Neuronal stem cell (in vitro differentiated cells): ENCODE results near the gene KDM5B.

Source experiments
- DNase-seq: peaks from one replicate; pipeline ENCODE4 v3.0.0-alpha.2; 2013; ENCODE audit warnings: low spot score
- H2AFZ ChIP-seq: one replicate; pipeline ENCODE4 v1.6.1; 2013; ENCODE audit warnings: mild to moderate bottlenecking, low read length, inconsistent platforms
- H2AK5ac ChIP-seq: 2 replicates; pipeline ENCODE4 v1.6.1; 2013; ENCODE audit warnings: low read depth, mild to moderate bottlenecking, inconsistent platforms, low read length, moderate library complexity, mixed read lengths
- H2BK120ac ChIP-seq: 2 replicates; pipeline ENCODE4 v1.6.1; 2013; ENCODE audit warnings: low read depth, mild to moderate bottlenecking, inconsistent platforms, low read length, moderate library complexity, mixed read lengths
- H2BK12ac ChIP-seq: one replicate; pipeline ENCODE4 v1.6.1; 2013; ENCODE audit warnings: low read length, inconsistent platforms
- H2BK15ac ChIP-seq: 2 replicates; pipeline ENCODE4 v1.6.1; 2013; ENCODE audit warnings: mild to moderate bottlenecking, low read length, inconsistent platforms, mixed read lengths
- H2BK5ac ChIP-seq: one replicate; pipeline ENCODE4 v1.6.1; 2013; ENCODE audit warnings: inconsistent platforms, mild to moderate bottlenecking, low read length, moderate library complexity
- H3K14ac ChIP-seq: one replicate; pipeline ENCODE4 v1.6.1; 2013; ENCODE audit warnings: low read length, inconsistent platforms
- H3K18ac ChIP-seq: 2 replicates; pipeline ENCODE4 v1.6.1; 2013; ENCODE audit warnings: low read length, inconsistent platforms
- H3K23ac ChIP-seq: 2 replicates; pipeline ENCODE4 v1.6.1; 2013; ENCODE audit warnings: low read depth, mild to moderate bottlenecking, mixed read lengths, low read length, inconsistent platforms; ENCODE audit not compliant: poor library complexity
- H3K27ac ChIP-seq: replicated peaks from 3 replicates; pipeline ENCODE4 v1.5.1; 2013; ENCODE audit warnings: low read length, inconsistent platforms
- H3K27me3 ChIP-seq, 3 experiments: 2 replicates each; pipeline ENCODE4 v1.6.1; 2013; ENCODE audit warnings: low read length in 3 of 3, mild to moderate bottlenecking in 2 of 3, inconsistent platforms in 1 of 3, low read depth in 1 of 3, mixed read lengths in 1 of 3, moderate library complexity in 1 of 3; ENCODE audit not compliant: control insufficient read depth in 3 of 3, insufficient read depth in 3 of 3
- H3K36me3 ChIP-seq, 2 donors: replicated peaks in 1 of 2; 2 replicates each; pipeline ENCODE4 v1.6.1; 2013; ENCODE audit warnings: low read length in 2 of 2; ENCODE audit not compliant: control insufficient read depth in 2 of 2, insufficient read depth in 2 of 2
- H3K4ac ChIP-seq: 2 replicates; pipeline ENCODE4 v1.6.1; 2013; ENCODE audit warnings: inconsistent platforms, mild to moderate bottlenecking, low read length, moderate library complexity
- H3K4me1 ChIP-seq, 2 donors: 1 replicate in 1 of 2; 2 replicates in 1 of 2; pipeline ENCODE4 v1.6.1; 2013; ENCODE audit warnings: low read length in 2 of 2, low read depth in 1 of 2; ENCODE audit not compliant: control insufficient read depth in 2 of 2, insufficient read depth in 1 of 2
- H3K4me2 ChIP-seq: one replicate; pipeline ENCODE4 v1.6.1; 2013; ENCODE audit warnings: mild to moderate bottlenecking, low read length, inconsistent platforms; ENCODE audit not compliant: insufficient read depth, poor library complexity, severe bottlenecking
- H3K4me3 ChIP-seq, 2 donors: 2 replicates each; pipeline ENCODE4 v1.5.1; 2013; ENCODE audit warnings: low read length in 2 of 2, mild to moderate bottlenecking in 2 of 2, inconsistent platforms in 1 of 2, moderate library complexity in 1 of 2
- H3K79me1 ChIP-seq: one replicate; pipeline ENCODE4 v1.6.1; 2013; ENCODE audit warnings: low read depth, mild to moderate bottlenecking, inconsistent platforms, low read length, moderate library complexity
- H3K9ac ChIP-seq: one replicate; pipeline ENCODE4 v1.6.1; 2013; ENCODE audit warnings: mild to moderate bottlenecking, low read depth, low read length, inconsistent platforms; ENCODE audit not compliant: poor library complexity
- H3K9me3 ChIP-seq, 2 donors: replicated peaks in 1 of 2; 2 replicates each; pipeline versions ENCODE3 to v1.6.1; 2013; ENCODE audit warnings: low read length in 2 of 2, mild to moderate bottlenecking in 2 of 2, inconsistent platforms in 1 of 2, low read depth in 1 of 2, mixed read lengths in 1 of 2, moderate library complexity in 1 of 2; ENCODE audit not compliant: control insufficient read depth in 2 of 2, insufficient read depth in 1 of 2
- H4K8ac ChIP-seq: one replicate; pipeline ENCODE4 v1.6.1; 2013; ENCODE audit warnings: low read depth, mild to moderate bottlenecking, inconsistent platforms, low read length, moderate library complexity
- H4K91ac ChIP-seq: one replicate; pipeline ENCODE4 v1.6.1; 2013; ENCODE audit warnings: low read length, low read depth, mild to moderate bottlenecking, inconsistent platforms; ENCODE audit not compliant: poor library complexity
- WGBS, 2 donors: extraction: QIAGEN DNeasy Blood & Tissue Kit; methylation state at CpG; one replicate each; pipeline ENCODE4 v1.1.7; 2013; ENCODE audit warnings: missing lambda C conversion rate in 2 of 2, mixed read lengths in 1 of 2; ENCODE audit not compliant: insufficient read length in 2 of 2, insufficient replicate concordance in 1 of 2; ENCODE audit errors: extremely low coverage in 2 of 2; 5-methylcytosine and 5-hydroxymethylcytosine counted together

The KDM5B gene

DNA sequence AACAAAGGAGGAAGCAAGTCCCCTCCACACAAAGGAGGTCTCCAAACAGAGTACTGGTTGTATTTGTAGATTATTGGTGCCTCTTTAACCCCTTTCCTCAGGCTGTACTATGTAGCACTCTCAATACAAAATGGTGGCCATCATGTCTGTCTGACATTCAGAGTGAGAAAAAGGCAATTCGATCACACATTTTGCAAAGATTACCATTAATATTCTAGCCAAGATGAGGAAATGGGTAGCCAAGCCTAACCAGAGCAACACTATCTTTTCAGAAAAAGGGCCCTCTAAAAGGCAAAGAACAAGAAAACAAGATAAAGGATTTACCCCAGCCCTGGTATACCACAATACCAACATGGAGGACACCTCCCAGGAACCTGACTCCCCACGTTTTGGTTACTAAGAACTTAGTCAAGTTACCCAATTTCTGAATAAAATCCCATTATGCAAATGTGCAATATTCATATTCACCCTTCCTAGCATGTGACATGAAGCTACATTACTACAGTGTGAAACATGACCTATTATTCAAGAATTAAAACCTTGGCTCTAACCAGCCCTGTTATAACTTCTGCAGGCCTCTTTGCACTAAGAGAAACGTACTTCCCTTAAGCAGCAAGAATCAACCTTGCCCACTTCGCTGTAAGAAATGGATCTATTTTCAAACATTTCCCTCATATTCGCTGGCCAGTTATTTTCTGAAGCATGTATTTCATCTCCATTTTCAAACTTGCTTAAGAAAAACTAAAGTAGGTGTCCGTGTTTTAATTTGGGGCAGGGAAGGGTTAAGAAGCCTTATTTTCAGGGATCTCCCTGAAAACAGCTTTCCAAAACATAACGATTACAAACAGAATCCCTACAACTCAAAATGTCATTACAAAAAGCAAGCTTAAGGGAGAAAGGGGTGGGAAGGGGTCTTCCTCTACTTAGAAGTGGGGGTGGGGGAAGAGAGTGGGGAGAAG lies 2.1 kb downstream of the KDM5B start:
- peaks cover 0 to 4% of the 10 kb centered on the region in 2 donors for H3K9me3 ChIP-seq
- H3K14ac ChIP-seq: no peak overlapping the region
- H4K8ac ChIP-seq: no peak overlapping the region
- peaks cover 0 to 4% of the 10 kb centered on the region in 2 donors for H3K36me3 ChIP-seq
- peaks cover 5 to 9% of the 10 kb centered on the region in 2 donors for H3K4me1 ChIP-seq
- H3K9ac ChIP-seq: peak overlapping the region; percentile 87
- H2BK120ac ChIP-seq: no peak overlapping the region
- no peak overlapping the region for H2BK15ac ChIP-seq
- no peak overlapping the region for H2BK12ac ChIP-seq
- WGBS, 2 donors: no CpG with 5 or more reads among the region's 7 CpGs
- peak overlapping the region; percentile 57 for H3K27ac ChIP-seq
- no peaks in the 10 kb centered on the region for H3K79me1 ChIP-seq
- H2AFZ ChIP-seq: peak overlapping the region; percentile 71
- peak overlapping the region; percentile 66 for H3K4me2 ChIP-seq
- peak overlapping the region; percentile 87 for H2BK5ac ChIP-seq
- no peak overlapping the region for H3K18ac ChIP-seq
- peak overlapping the region; percentile 78 for H3K23ac ChIP-seq
- H4K91ac ChIP-seq: no peak overlapping the region
- peak overlapping the region; percentile 27 for H2AK5ac ChIP-seq
- peak overlapping the region; percentile 73 to 97 for H3K4me3 ChIP-seq
- no peak overlapping the region for H3K4ac ChIP-seq
- DNase-seq: no peak
- no peaks in the 10 kb centered on the region for H3K27me3 ChIP-seq

DNA sequence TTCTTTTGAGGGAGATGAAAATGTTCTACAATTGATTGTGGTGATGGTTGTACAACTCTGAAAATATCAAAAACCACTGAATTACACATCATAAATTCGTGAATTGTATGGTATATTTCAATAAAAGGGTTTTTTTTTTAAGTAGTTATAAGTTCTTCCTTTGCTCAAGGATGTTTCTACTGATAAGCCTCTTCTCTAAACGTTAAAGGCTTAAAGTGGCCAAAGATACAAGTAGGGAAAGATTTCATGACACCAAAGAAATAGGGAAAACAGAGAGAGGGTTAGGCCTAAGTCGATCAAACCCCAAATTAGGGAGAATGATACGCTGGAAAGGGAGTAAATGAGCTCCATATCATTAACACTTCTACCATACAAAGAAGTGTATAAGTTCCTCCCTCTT lies 4.1 kb downstream of the KDM5B start:
- Histone ChIP-seq H3K4me3 (no peak overlapping the region), H3K27me3 (no peaks in the 10 kb centered on the region), H3K18ac (no peak overlapping the region), H3K4me2 (no peak overlapping the region), H2BK5ac (no peak overlapping the region), H2AFZ (no peak overlapping the region), H3K4me1 (peaks cover 3 to 5% of the 10 kb centered on the region in 2 donors), H3K27ac (no peak overlapping the region), H2BK15ac (no peak overlapping the region), H4K8ac (no peak overlapping the region), H3K4ac (no peak overlapping the region), H2AK5ac (no peak overlapping the region), H3K23ac (no peak overlapping the region), H2BK12ac (no peak overlapping the region), H3K79me1 (peaks cover 3% of the 10 kb centered on the region), H3K9me3 (peaks cover 0 to 4% of the 10 kb centered on the region in 2 donors), H3K36me3 (peaks cover 4 to 20% of the 10 kb centered on the region in 2 donors), H3K9ac (no peak overlapping the region), H3K14ac (no peak overlapping the region), H4K91ac (no peak overlapping the region), H2BK120ac (no peak overlapping the region)
- no CpG with 5 or more reads among the region's 4 CpGs for WGBS, 2 donors
- no peak for DNase-seq

DNA sequence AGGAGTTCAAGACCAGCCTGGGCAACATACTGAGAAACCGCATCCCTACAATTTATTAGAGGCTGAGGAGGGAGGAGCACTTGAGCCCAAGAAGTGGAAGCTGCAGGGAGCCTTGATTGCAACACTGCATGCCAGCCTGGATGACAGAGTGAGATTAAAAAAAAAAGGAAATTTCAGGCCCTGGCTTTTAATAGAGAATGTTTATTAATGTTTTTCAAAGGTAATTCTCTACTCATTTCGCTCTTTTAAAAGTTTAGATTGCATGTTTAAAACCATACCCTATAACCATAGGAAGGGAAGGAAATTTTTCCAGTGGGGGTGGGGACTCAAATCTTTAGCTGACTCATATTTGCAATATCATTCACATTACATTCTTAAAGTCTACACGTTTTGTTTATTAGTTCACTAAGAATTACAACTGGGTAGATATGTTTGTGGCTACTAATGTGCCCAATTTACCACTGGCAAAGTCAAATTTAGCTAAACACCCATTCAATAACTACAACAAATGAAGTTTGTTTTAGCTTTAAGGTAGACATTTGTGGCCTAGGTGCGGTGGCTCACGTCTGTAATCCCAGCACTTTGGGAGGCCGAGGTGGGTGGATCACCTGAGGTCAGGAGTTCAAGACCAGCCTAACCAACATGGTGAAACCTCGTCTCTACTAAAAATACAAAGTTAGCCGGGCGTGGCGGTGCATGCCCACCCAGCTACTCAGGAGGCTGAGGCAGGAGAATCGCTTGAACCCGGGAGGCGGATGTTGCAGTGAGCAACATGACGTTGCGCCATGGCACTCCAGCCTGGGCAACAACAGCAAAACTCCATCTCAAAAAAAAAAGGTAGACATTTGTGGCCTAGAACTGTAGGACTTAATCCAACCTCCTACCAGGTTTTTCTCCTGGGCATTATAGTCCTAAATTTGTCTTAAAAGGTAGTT lies 5.0 kb downstream of the KDM5B start:
- Histone ChIP-seq H2BK5ac (no peak overlapping the region), H3K4me3 (no peak overlapping the region), H3K4ac (no peak overlapping the region), H2AK5ac (no peak overlapping the region), H2BK12ac (no peak overlapping the region), H4K91ac (no peak overlapping the region), H3K79me1 (peaks cover 3% of the 10 kb centered on the region), H2BK15ac (no peak overlapping the region), H3K18ac (no peak overlapping the region), H3K9me3 (peaks cover 0 to 4% of the 10 kb centered on the region in 2 donors), H4K8ac (no peak overlapping the region), H3K14ac (no peak overlapping the region), H3K4me2 (no peak overlapping the region), H3K4me1 (peaks cover 2 to 5% of the 10 kb centered on the region in 2 donors), H3K27ac (no peak overlapping the region), H3K9ac (no peak overlapping the region), H3K36me3 (peaks cover 5 to 29% of the 10 kb centered on the region in 2 donors), H2AFZ (no peak overlapping the region), H2BK120ac (no peak overlapping the region), H3K27me3 (no peaks in the 10 kb centered on the region), H3K23ac (no peak overlapping the region)
- WGBS, 2 donors: no CpG with 5 or more reads among the region's 15 CpGs
- no peak for DNase-seq
